Fibroblast of skin of left biceps (primary cell): ENCODE results near the gene RBBP8.
"Not testable (repeated sequence)": the region's sequence is repeated elsewhere in the genome, so short reads cannot be mapped to it uniquely, and the experiment has no call there.

Source experiments
- DNase-seq, 2 experiments: peaks; one replicate each; pipeline ENCODE4 v3.0.0-alpha.2; 2013; ENCODE audit warnings: low read depth in 2 of 2

The RBBP8 gene

GRCh38 chr18:22943847-22944246 is 10.7 kb downstream of the RBBP8 start:
- no peak for DNase-seq

GRCh38 chr18:22946217-22946616 is 13.1 kb downstream of the RBBP8 start:
- DNase-seq, result no peak

- DNase-seq, result no peak
Measured at GRCh38 chr18:22946846-22947245, 13.7 kb downstream of the RBBP8 start.

- no peak for DNase-seq
Measured at GRCh38 chr18:22951823-22952222, 18.7 kb downstream of the RBBP8 start.

- no peak for DNase-seq
Measured at GRCh38 chr18:22952525-22952924, 19.4 kb downstream of the RBBP8 start.

- not testable (repeated sequence) for DNase-seq
Measured at GRCh38 chr18:22953982-22954381, 20.9 kb downstream of the RBBP8 start.

- DNase-seq, result no peak
Measured at GRCh38 chr18:22956226-22956625, 23.1 kb downstream of the RBBP8 start.

- DNase-seq, result no peak
Measured at GRCh38 chr18:22961156-22961555, 28.0 kb downstream of the RBBP8 start.

- DNase-seq, result no peak
Measured at GRCh38 chr18:22962004-22962403, 28.9 kb downstream of the RBBP8 start.

- DNase-seq, result no peak
Measured at GRCh38 chr18:22964116-22964515, 31.0 kb downstream of the RBBP8 start.

GRCh38 chr18:22964722-22965121 is 31.6 kb downstream of the RBBP8 start:
- DNase-seq, result no peak

- no peak for DNase-seq
Measured at GRCh38 chr18:22971038-22971437, 37.9 kb downstream of the RBBP8 start.

- no peak for DNase-seq
Measured at GRCh38 chr18:22974001-22974400, 40.9 kb downstream of the RBBP8 start.

GRCh38 chr18:22974707-22975106 is 41.6 kb downstream of the RBBP8 start:
- DNase-seq, result no peak

GRCh38 chr18:22975508-22975907 is 42.4 kb downstream of the RBBP8 start:
- DNase-seq, result no peak

GRCh38 chr18:22977847-22978701 is 44.9 kb downstream of the RBBP8 start:
- peak; percentile 54 for DNase-seq

- no peak for DNase-seq
Measured at GRCh38 chr18:22980394-22980793, 47.3 kb downstream of the RBBP8 start.

- no peak for DNase-seq
Measured at GRCh38 chr18:22981274-22982133, 48.4 kb downstream of the RBBP8 start.

- DNase-seq, result peak; percentile 5 to 14
Measured at GRCh38 chr18:22983175-22983574, 50.0 kb downstream of the RBBP8 start.

- DNase-seq, result no peak
Measured at GRCh38 chr18:22985250-22985649, 52.1 kb downstream of the RBBP8 start.

GRCh38 chr18:22987547-22988189 is 54.5 kb downstream of the RBBP8 start:
- no peak for DNase-seq

- no peak for DNase-seq
Measured at GRCh38 chr18:22988208-22988607, 55.1 kb downstream of the RBBP8 start.
